ENCODE measurements around the gene SPRR2F. TPM values are rescaled to one million over a fixed set of nuclear protein-coding genes. Genes with fewer than 3 reads are reported as not detected.

Gene SPRR2F
- total RNA-seq, 1 donor from 2014 or later = not detected

- Histone ChIP-seq H3K4me3 (no peak overlapping the region), H3K27ac (no peak overlapping the region), H3K27me3 (ENCODE audit: low read depth) (no peaks in the 10 kb centered on the region), H3K36me3 (no peaks in the 10 kb centered on the region), H3K4me1 (no peaks in the 10 kb centered on the region), H3K9me3 (no peaks in the 10 kb centered on the region)
- no peak for DNase-seq
- intact Hi-C loops (cut with DNase I) = no loop called here
- no peak for ATAC-seq
- no peak for TF ChIP-seq CTCF (IDR thresholded peaks at IDR 0.05)
These were observed 40.2 kb downstream of the SPRR2F start for GRCh38 chr1:153072806-153073726.

GRCh38 chr1:153071511-153071910, 41.8 kb downstream of the SPRR2F start, which contains the start of gene SPRR2B:
TSS of gene SPRR2B (minus strand) at chr1:153071611. CDS start at chr1:153070839, 772 bp downstream.
- no peak for TF ChIP-seq CTCF (IDR thresholded peaks at IDR 0.05)
- Histone ChIP-seq H3K4me1 (no peaks in the 10 kb centered on the region), H3K36me3 (no peaks in the 10 kb centered on the region), H3K27ac (no peak within 1 kb of the TSS), H3K9me3 (no peaks in the 10 kb centered on the region), H3K27me3 (ENCODE audit: low read depth) (no peaks in the 10 kb centered on the region), H3K4me3 (no peak within 1 kb of the TSS)
- intact Hi-C loops (cut with DNase I) = no loop called here
- ATAC-seq (no peak), DNase-seq (no peak)

- Histone ChIP-seq H3K9me3 (no peaks in the 10 kb centered on the region), H3K36me3 (no peaks in the 10 kb centered on the region), H3K4me1 (no peaks in the 10 kb centered on the region), H3K27me3 (ENCODE audit: low read depth) (no peaks in the 10 kb centered on the region), H3K27ac (no peak overlapping the region), H3K4me3 (no peak overlapping the region)
- no peak for DNase-seq
- intact Hi-C loops (cut with DNase I) = no loop called here
- no peak for TF ChIP-seq CTCF (IDR thresholded peaks at IDR 0.05)
- ATAC-seq = no peak
These were observed 43.1 kb downstream of the SPRR2F start for GRCh38 chr1:153070243-153070642.

Other genes starting within 250 kb of the SPRR2F start
- gene SMCP, start 235.2 kb downstream of the SPRR2F start, total RNA-seq = not detected
- gene IVL, start 205.0 kb downstream of the SPRR2F start, total RNA-seq = 0.24 TPM
- gene SPRR5, start 166.3 kb downstream of the SPRR2F start, total RNA-seq = not detected
- gene SPRR4, start 142.9 kb downstream of the SPRR2F start, total RNA-seq = not detected
- gene SPRR1A, start 129.4 kb downstream of the SPRR2F start, total RNA-seq = not detected
- not detected for gene SPRR3, start 111.8 kb downstream of the SPRR2F start, total RNA-seq
- gene SPRR1B, start 82.3 kb downstream of the SPRR2F start, total RNA-seq = not detected
- not detected for gene SPRR2D, start 72.4 kb downstream of the SPRR2F start, total RNA-seq
- gene SPRR2A, start 56.0 kb downstream of the SPRR2F start, total RNA-seq = not detected
- not detected for gene SPRR2B, start 41.9 kb downstream of the SPRR2F start, total RNA-seq
- gene SPRR2E, start 19.0 kb downstream of the SPRR2F start, total RNA-seq = not detected
- gene SPRR2G, start 37.4 kb upstream of the SPRR2F start, total RNA-seq = not detected
- gene LELP1, start 89.9 kb upstream of the SPRR2F start, total RNA-seq = not detected
- not detected for gene PRR9, start 104.1 kb upstream of the SPRR2F start, total RNA-seq
- gene LORICRIN, start 146.2 kb upstream of the SPRR2F start, total RNA-seq = not detected
- gene PGLYRP3, start 199.4 kb upstream of the SPRR2F start, total RNA-seq = not detected
- gene PGLYRP4, start 235.3 kb upstream of the SPRR2F start, total RNA-seq = 0.30 TPM
- 911 TPM for gene S100A9, start 244.3 kb upstream of the SPRR2F start, total RNA-seq